GM23338 (cell line): ENCODE data around the gene TEX51. TPM values are rescaled to one million over a fixed set of nuclear protein-coding genes. Genes with fewer than 3 reads are reported as not detected.

Experiments
- ATAC-seq: fragments of 200-7000 bp; cut with Tn5 transposase; 3 replicates; pipeline ENCODE4 v1.9.1; 2020
- DNase-seq: peaks from one replicate; pipeline ENCODE4 v3.0.0-alpha.2; 2015; ENCODE audit warnings: low spot score
- H2AFZ ChIP-seq: fragments of 200-600 bp; sonication (generic); 2 replicates; pipeline ENCODE4 v1.8.0; 2016; ENCODE audit warnings: antibody characterized with exemption, mild to moderate bottlenecking, moderate library complexity
- H3F3A ChIP-seq: fragments of 200-600 bp; sonication (generic); replicated peaks from 2 replicates; pipeline ENCODE4 v1.8.0; 2017; ENCODE audit warnings: antibody characterized with exemption, mixed run types, low read depth
- H3K27ac ChIP-seq: fragments of 200-600 bp; sonication (generic); 2 replicates; pipeline ENCODE4 v1.6.1; 2016; ENCODE audit warnings: low read depth
- H3K27me3 ChIP-seq: fragments of 200-600 bp; sonication (generic); 2 replicates; pipeline ENCODE4 v1.8.0; 2016; ENCODE audit warnings: mild to moderate bottlenecking, mixed run types, moderate library complexity; ENCODE audit not compliant: insufficient read depth
- H3K36me3 ChIP-seq: fragments of 200-600 bp; sonication (generic); 2 replicates; pipeline ENCODE4 v1.8.0; 2016; ENCODE audit warnings: mild to moderate bottlenecking; ENCODE audit not compliant: insufficient read depth
- H3K4me1 ChIP-seq: fragments of 200-600 bp; sonication (generic); 2 replicates; pipeline ENCODE4 v1.8.0; 2016; ENCODE audit warnings: mild to moderate bottlenecking, moderate library complexity; ENCODE audit not compliant: insufficient read depth
- H3K4me2 ChIP-seq: fragments of 200-600 bp; sonication (generic); 2 replicates; pipeline ENCODE4 v1.7.1; 2017; ENCODE audit warnings: mixed run types
- H3K4me3 ChIP-seq: fragments of 200-600 bp; sonication (generic); 2 replicates; pipeline ENCODE4 v1.6.1; 2016; ENCODE audit warnings: mixed run types
- H3K79me2 ChIP-seq: fragments of 200-600 bp; sonication (generic); replicated peaks from 2 replicates; pipeline ENCODE4 v1.8.0; 2017; ENCODE audit warnings: mild to moderate bottlenecking; ENCODE audit not compliant: insufficient read depth
- H3K9me2 ChIP-seq: fragments of 200-600 bp; sonication (generic); 2 replicates; pipeline ENCODE4 v1.8.0; 2017; ENCODE audit not compliant: insufficient read depth
- H4K20me1 ChIP-seq: fragments of 200-600 bp; sonication (generic); replicated peaks from 2 replicates; pipeline ENCODE4 v1.8.0; 2017; ENCODE audit warnings: mild to moderate bottlenecking; ENCODE audit not compliant: insufficient read depth
- H3K27ac Mint-ChIP-seq: 2 replicates; pipeline ENCODE4 v1.8.0; 2020; ENCODE audit warnings: inconsistent platforms, mild to moderate bottlenecking, moderate library complexity, mixed read lengths
- H3K27me3 Mint-ChIP-seq: 3 replicates; pipeline ENCODE4 v1.8.0; 2022; ENCODE audit warnings: low read depth, mild to moderate bottlenecking, moderate library complexity, mixed read lengths, inconsistent platforms; ENCODE audit not compliant: insufficient read depth, poor library complexity
- H3K36me3 Mint-ChIP-seq: 3 replicates; pipeline ENCODE4 v1.8.0; 2021; ENCODE audit warnings: low read depth, mild to moderate bottlenecking, inconsistent platforms, moderate library complexity, mixed read lengths
- H3K4me1 Mint-ChIP-seq: 3 replicates; pipeline ENCODE4 v1.8.0; 2020; ENCODE audit warnings: mild to moderate bottlenecking, inconsistent platforms, mixed read lengths
- H3K4me3 Mint-ChIP-seq: 3 replicates; pipeline ENCODE4 v1.8.0; 2021; ENCODE audit warnings: moderate library complexity, mild to moderate bottlenecking, inconsistent platforms, mixed read lengths
- H3K9me3 Mint-ChIP-seq: 3 replicates; pipeline ENCODE4 v1.8.0; 2020; ENCODE audit warnings: moderate library complexity, mild to moderate bottlenecking, inconsistent platforms, mixed read lengths
- CREB1 ChIP-seq: fragments of 250-450 bp; sonication (Bioruptor Pico); IDR thresholded peaks from 2 replicates; pipeline ENCODE4 v1.5.0; 2020; ENCODE audit warnings: low read depth, mild to moderate bottlenecking, moderate library complexity
- EZH2 ChIP-seq: fragments of 200-600 bp; sonication (generic); IDR thresholded peaks from one replicate; pipeline ENCODE4 v1.8.0; 2017; ENCODE audit warnings: antibody characterized with exemption, mild to moderate bottlenecking, low read depth; ENCODE audit not compliant: unreplicated experiment
- EZH2phosphoT487 ChIP-seq: fragments of 200-600 bp; sonication (generic); IDR thresholded peaks from one replicate; pipeline ENCODE4 v1.8.1; 2018; ENCODE audit warnings: antibody characterized with exemption; ENCODE audit not compliant: unreplicated experiment
- JUNB ChIP-seq: IDR thresholded peaks from one replicate; pipeline ENCODE4 v1.6.1; 2016; ENCODE audit warnings: antibody characterized with exemption; ENCODE audit not compliant: unreplicated experiment
- POLR2AphosphoS5 ChIP-seq: IDR thresholded peaks from 2 replicates; pipeline ENCODE4 v1.6.1; 2016; ENCODE audit warnings: antibody characterized with exemption, low read depth
- STAT1 ChIP-seq: IDR thresholded peaks from one replicate; pipeline ENCODE4 v1.6.1; 2016; ENCODE audit warnings: antibody characterized with exemption; ENCODE audit not compliant: unreplicated experiment
- ZNF114 ChIP-seq: fragments of 250-450 bp; sonication (Bioruptor Pico); IDR thresholded peaks from 2 replicates; pipeline ENCODE4 v1.5.0; 2020; ENCODE audit warnings: mild to moderate bottlenecking, moderate library complexity
- ZNF331 ChIP-seq: fragments of 250-450 bp; sonication (Bioruptor Pico); IDR thresholded peaks from 2 replicates; pipeline ENCODE4 v1.5.0; 2020; ENCODE audit warnings: low read depth, mild to moderate bottlenecking, moderate library complexity
- polyA plus RNA-seq: library from polyadenylated mRNA; unstranded; fragments of >200 nt; fragmentation: Nextera tagmentation; extraction: Ambion mirVana; gene quantifications from 2 replicates; pipeline ENCODE4 v1.2.1, GENCODE V29; 2016
- total RNA-seq: library from RNA; depleted of rRNA; stranded (reverse); fragments of >200 nt; shearing (Covaris generic); gene quantifications from 2 replicates; pipeline ENCODE4 v1.2.3, GENCODE V29; 2014
- TF ChIP-seq, protein P1 (sequence below): fragments of 250-450 bp; sonication (Bioruptor Pico); IDR thresholded peaks from 2 replicates; pipeline ENCODE4 v1.5.0; 2020; ENCODE audit warnings: mild to moderate bottlenecking, moderate library complexity

Gene TEX51
- total and polyA plus RNA-seq, 2 experiments from 2014 or later: not detected

DNA sequence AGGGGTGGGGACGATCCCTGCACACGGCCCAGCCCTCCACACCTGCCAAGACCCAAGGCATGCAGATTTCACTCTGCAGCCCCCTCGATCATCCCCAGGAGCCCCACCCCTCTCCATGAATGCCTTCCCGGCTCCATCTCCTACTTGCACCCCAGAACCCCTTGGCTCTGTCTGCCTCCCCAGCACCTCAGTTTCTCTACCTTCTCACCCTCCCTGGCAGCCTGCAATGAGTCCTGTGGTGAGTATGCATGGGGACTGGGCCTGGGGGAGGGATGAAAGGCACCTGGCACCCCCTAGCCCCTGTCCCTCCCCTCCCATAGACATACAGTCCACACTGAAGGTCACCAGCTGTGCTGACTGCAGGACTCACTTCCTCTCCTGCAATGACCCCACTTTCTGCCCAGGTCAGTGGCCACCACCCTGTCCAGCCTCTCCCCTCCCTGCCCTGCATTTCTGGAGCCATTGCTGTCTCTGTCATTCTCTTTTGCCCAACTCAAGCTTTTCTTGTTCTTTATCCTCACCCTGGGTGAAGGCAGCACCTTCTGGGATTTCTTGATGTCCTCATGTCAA is 1.0 kb downstream of the TEX51 start (continued):
- TF ChIP-seq, protein P1, sequence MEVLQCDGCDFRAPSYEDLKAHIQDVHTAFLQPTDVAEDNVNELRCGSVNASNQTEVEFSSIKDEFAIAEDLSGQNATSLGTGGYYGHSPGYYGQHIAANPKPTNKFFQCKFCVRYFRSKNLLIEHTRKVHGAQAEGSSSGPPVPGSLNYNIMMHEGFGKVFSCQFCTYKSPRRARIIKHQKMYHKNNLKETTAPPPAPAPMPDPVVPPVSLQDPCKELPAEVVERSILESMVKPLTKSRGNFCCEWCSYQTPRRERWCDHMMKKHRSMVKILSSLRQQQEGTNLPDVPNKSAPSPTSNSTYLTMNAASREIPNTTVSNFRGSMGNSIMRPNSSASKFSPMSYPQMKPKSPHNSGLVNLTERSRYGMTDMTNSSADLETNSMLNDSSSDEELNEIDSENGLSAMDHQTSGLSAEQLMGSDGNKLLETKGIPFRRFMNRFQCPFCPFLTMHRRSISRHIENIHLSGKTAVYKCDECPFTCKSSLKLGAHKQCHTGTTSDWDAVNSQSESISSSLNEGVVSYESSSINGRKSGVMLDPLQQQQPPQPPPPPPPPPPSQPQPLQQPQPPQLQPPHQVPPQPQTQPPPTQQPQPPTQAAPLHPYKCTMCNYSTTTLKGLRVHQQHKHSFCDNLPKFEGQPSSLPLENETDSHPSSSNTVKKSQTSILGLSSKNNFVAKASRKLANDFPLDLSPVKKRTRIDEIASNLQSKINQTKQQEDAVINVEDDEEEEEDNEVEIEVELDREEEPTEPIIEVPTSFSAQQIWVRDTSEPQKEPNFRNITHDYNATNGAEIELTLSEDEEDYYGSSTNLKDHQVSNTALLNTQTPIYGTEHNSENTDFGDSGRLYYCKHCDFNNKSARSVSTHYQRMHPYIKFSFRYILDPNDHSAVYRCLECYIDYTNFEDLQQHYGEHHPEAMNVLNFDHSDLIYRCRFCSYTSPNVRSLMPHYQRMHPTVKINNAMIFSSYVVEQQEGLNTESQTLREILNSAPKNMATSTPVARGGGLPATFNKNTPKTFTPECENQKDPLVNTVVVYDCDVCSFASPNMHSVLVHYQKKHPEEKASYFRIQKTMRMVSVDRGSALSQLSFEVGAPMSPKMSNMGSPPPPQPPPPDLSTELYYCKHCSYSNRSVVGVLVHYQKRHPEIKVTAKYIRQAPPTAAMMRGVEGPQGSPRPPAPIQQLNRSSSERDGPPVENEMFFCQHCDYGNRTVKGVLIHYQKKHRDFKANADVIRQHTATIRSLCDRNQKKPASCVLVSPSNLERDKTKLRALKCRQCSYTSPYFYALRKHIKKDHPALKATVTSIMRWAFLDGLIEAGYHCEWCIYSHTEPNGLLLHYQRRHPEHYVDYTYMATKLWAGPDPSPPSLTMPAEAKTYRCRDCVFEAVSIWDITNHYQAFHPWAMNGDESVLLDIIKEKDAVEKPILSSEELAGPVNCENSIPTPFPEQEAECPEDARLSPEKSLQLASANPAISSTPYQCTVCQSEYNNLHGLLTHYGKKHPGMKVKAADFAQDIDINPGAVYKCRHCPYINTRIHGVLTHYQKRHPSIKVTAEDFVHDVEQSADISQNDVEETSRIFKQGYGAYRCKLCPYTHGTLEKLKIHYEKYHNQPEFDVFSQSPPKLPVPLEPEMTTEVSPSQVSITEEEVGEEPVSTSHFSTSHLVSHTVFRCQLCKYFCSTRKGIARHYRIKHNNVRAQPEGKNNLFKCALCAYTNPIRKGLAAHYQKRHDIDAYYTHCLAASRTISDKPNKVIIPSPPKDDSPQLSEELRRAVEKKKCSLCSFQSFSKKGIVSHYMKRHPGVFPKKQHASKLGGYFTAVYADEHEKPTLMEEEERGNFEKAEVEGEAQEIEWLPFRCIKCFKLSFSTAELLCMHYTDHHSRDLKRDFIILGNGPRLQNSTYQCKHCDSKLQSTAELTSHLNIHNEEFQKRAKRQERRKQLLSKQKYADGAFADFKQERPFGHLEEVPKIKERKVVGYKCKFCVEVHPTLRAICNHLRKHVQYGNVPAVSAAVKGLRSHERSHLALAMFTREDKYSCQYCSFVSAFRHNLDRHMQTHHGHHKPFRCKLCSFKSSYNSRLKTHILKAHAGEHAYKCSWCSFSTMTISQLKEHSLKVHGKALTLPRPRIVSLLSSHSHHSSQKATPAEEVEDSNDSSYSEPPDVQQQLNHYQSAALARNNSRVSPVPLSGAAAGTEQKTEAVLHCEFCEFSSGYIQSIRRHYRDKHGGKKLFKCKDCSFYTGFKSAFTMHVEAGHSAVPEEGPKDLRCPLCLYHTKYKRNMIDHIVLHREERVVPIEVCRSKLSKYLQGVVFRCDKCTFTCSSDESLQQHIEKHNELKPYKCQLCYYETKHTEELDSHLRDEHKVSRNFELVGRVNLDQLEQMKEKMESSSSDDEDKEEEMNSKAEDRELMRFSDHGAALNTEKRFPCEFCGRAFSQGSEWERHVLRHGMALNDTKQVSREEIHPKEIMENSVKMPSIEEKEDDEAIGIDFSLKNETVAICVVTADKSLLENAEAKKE (CRISPR knock-in tag): no peak
- TF ChIP-seq CREB1 (CRISPR knock-in tag) (no peak), EZH2phosphoT487 (no peak), ZNF114 (CRISPR knock-in tag) (no peak), STAT1 (no peak)

DNA sequence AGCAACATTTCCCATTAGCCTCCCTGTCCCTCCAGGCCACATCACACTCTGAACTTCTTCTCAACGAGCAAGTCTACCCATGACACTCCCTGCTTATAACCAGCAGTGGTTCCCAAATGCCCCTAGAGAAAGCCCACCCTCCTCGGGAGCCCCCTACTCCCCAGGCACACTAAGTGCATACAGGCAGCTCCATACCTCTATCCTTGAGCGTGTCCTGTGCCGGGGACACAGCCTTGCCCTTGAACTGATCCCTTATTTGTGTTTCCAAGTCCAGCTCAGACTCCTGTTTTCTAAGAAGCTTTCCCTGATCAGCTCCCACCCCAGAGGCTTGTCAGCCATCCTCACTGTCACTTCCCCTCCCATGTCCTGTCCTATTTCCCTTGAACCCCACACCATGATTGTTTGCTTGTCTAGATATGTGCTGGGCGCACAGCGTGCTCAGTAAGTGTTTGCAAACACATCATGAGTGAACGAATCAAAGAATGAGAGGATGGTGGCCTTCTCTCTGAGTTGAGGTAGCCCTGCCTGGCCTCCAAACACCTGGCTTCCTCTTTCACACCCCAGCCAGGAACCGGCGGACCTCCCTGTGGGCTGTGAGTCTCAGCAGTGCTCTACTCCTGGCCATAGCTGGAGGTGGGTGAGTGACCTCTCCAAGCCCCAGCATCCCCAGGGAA is 2.1 kb downstream of the TEX51 start:
- ATAC-seq (no peak), DNase-seq (no peak)
- no peak overlapping the region for H3K27ac Mint-ChIP-seq
- H3K4me3 ChIP-seq: no peak overlapping the region
- peaks cover 30% of the 10 kb centered on the region for H3K9me3 Mint-ChIP-seq
- H3K27me3 ChIP-seq: no peaks in the 10 kb centered on the region
- H3K79me2 ChIP-seq: no peaks in the 10 kb centered on the region
- no peaks in the 10 kb centered on the region for H3K4me1 Mint-ChIP-seq
- H3K9me2 ChIP-seq: 0 out of 2 replicates have a peak, but pooled peaks cover 10% of the 10 kb centered on the region
- peaks cover 12% of the 10 kb centered on the region for H3K27me3 Mint-ChIP-seq
- H3K36me3 Mint-ChIP-seq: peaks cover 11% of the 10 kb centered on the region
- no peaks in the 10 kb centered on the region for H3K36me3 ChIP-seq
- H3K27ac ChIP-seq: no peak overlapping the region
- H3K4me3 Mint-ChIP-seq: no peak overlapping the region
- no peak overlapping the region for H3K4me2 ChIP-seq
- no peak overlapping the region for H2AFZ ChIP-seq
- no peaks in the 10 kb centered on the region for H3F3A ChIP-seq
- no peaks in the 10 kb centered on the region for H3K4me1 ChIP-seq
- no peaks in the 10 kb centered on the region for H4K20me1 ChIP-seq
- TF ChIP-seq, protein P1 (CRISPR knock-in tag): no peak
- TF ChIP-seq POLR2AphosphoS5 (no peak), EZH2 (no peak), CREB1 (CRISPR knock-in tag) (no peak), EZH2phosphoT487 (no peak), JUNB (no peak), ZNF331 (no peak), STAT1 (no peak)
